ENCODE results near the gene UGT8.
"Not testable (repeated sequence)": the region's sequence is repeated elsewhere in the genome, so short reads cannot be mapped to it uniquely, and the experiment has no call there.

UGT8 gene

DNA sequence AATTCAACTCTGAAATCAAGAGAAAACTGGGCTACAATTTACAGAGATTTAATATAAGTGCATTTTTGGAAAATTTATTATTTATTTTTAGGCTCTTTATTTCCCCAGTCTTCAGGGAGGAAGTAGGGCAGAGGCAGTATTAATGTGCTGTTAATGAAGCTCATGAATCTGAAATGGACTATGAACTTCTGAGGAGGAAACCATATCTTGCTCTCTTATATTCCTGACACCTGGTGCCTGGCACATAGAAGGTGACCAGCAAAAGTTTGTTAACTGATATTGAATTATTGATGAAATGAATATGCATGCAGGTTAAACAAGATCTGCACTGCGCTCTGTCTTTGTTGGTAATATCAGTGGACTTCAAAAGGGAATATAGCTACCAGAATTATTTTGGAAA is 55.1 kb downstream of the UGT8 start:
- DNase-seq = no peak
- Histone ChIP-seq H3K36me3 (ENCODE audit: control insufficient read depth, insufficient read depth, low read length) (no peaks in the 10 kb centered on the region), H3K27ac (ENCODE audit: insufficient read depth, low read length, poor library complexity, severe bottlenecking) (no peak overlapping the region), H3K4me3 (ENCODE audit: insufficient read depth, low read depth, low read length, poor library complexity, severe bottlenecking) (no peak overlapping the region), H3K9me3 (ENCODE audit: control insufficient read depth, low read length) (no peaks in the 10 kb centered on the region), H3K4me1 (ENCODE audit: control insufficient read depth, insufficient read depth, low read length, poor library complexity, severe bottlenecking) (no peaks in the 10 kb centered on the region), H3K27me3 (replicated peaks; ENCODE audit: control insufficient read depth, insufficient read depth, low read length, poor library complexity, severe bottlenecking) (no peaks in the 10 kb centered on the region)

DNA sequence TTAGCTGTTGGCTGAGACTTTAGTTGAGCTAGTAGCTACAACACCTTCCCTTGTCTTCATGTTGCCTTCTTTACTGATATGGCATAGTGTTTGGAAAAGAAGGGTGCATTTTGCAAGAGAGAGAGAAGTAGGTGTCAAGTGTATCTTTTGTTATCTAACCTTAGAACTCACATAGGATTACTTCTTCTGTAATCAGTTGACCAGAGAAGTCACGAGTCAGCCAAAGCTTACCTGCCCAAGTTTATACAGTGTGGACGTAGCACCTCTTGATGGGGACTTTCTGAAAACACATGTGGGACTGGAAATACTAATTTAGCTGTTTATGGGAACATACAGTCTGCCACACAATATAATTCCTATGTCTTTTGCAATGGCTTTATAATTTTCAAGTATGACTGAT is 56.0 kb downstream of the UGT8 start:
- H3K4me1 ChIP-seq (ENCODE audit: control insufficient read depth, insufficient read depth, low read length, poor library complexity, severe bottlenecking) = no peaks in the 10 kb centered on the region
- H3K9me3 ChIP-seq (ENCODE audit: control insufficient read depth, low read length) = no peaks in the 10 kb centered on the region

DNA sequence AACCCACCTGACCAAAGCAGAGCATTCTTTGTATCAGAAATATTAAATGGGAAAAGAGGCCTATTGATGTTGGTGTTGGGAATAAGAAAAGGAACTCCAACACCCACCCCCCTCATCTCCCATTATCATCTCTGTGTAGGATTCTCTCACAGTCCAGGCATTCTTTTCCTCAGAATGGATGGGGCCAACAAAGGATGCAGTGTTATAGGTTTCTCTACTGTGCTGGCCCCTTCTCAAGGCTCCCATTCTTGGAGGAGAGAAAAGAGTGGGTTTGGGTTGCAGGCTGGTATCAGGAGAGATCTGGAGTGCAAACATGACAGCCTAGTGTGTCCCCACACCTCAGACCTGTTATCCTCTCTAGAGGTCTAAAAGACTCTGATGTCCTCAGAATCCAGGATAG is 59.6 kb downstream of the UGT8 start:
- H3K27me3 ChIP-seq (replicated peaks; ENCODE audit: control insufficient read depth, insufficient read depth, low read length, poor library complexity, severe bottlenecking) = no peaks in the 10 kb centered on the region
- H3K4me3 ChIP-seq (ENCODE audit: insufficient read depth, low read depth, low read length, poor library complexity, severe bottlenecking) = no peak overlapping the region
- no peaks in the 10 kb centered on the region for H3K4me1 ChIP-seq (ENCODE audit: control insufficient read depth, insufficient read depth, low read length, poor library complexity, severe bottlenecking)
- no peaks in the 10 kb centered on the region for H3K36me3 ChIP-seq (ENCODE audit: control insufficient read depth, insufficient read depth, low read length)
- DNase-seq = no peak
- no peaks in the 10 kb centered on the region for H3K9me3 ChIP-seq (ENCODE audit: control insufficient read depth, low read length)
- no peak overlapping the region for H3K27ac ChIP-seq (ENCODE audit: insufficient read depth, low read length, poor library complexity, severe bottlenecking)

More for the DNA sequence above, 56.0 kb downstream of the UGT8 start:
- H3K27me3 ChIP-seq (replicated peaks; ENCODE audit: control insufficient read depth, insufficient read depth, low read length, poor library complexity, severe bottlenecking) = no peaks in the 10 kb centered on the region
- H3K4me3 ChIP-seq (ENCODE audit: insufficient read depth, low read depth, low read length, poor library complexity, severe bottlenecking) = no peak overlapping the region
- H3K36me3 ChIP-seq (ENCODE audit: control insufficient read depth, insufficient read depth, low read length) = no peaks in the 10 kb centered on the region
- DNase-seq = no peak
- no peak overlapping the region for H3K27ac ChIP-seq (ENCODE audit: insufficient read depth, low read length, poor library complexity, severe bottlenecking)

DNA sequence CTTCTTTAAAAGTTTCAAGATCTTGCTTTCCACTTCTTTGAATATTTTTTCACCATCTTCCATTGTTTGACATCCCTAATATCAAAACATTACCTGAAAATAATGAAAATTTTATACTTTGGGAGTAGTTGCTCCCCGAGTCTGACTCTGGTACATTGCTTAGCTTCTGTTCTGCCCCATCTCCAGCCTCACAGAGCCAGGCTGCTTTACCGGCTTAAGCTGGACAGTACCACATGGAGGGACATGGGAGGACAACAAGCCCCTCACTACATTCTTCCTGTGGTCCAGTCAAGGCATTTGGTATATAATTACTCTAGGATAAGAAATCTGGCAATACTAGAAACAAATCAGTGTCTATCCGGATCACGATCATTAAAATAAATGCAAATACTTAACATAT is 60.2 kb downstream of the UGT8 start:
- Histone ChIP-seq H3K36me3 (ENCODE audit: control insufficient read depth, insufficient read depth, low read length) (no peaks in the 10 kb centered on the region), H3K27me3 (replicated peaks; ENCODE audit: control insufficient read depth, insufficient read depth, low read length, poor library complexity, severe bottlenecking) (no peaks in the 10 kb centered on the region)

DNA sequence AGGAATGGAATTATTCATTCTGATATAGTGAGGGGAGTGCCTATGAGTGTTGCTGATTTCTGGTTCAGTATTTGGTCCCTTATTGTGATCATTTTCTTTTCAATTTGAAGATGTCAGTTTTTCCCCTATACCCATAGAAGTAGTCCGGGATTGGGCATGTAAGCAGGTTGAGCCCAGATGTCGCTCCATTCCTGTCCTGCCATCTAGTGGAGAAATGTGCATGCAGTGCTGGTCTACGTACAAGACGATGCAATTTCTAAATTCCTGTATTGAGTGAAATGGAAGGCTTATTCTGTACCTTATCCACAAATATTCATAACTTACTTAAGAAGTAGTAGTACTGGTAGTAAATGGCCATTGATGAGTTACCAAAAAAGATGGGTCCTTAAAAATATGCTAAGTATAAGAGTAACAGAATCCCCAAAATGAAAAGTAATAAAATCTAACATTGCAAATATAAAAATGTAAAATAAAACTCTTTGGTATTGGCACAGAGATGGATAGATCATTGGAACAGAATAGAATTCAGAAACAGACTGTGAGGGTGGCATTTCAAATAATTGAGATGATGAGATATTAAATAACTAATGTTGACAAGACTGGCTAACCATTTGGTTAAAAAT is 60.9 kb downstream of the UGT8 start:
- no peak for DNase-seq
- no peaks in the 10 kb centered on the region for H3K27me3 ChIP-seq (replicated peaks; ENCODE audit: control insufficient read depth, insufficient read depth, low read length, poor library complexity, severe bottlenecking)
- no peak overlapping the region for H3K27ac ChIP-seq (ENCODE audit: insufficient read depth, low read length, poor library complexity, severe bottlenecking)
- H3K4me3 ChIP-seq (ENCODE audit: insufficient read depth, low read depth, low read length, poor library complexity, severe bottlenecking) = no peak overlapping the region
- H3K4me1 ChIP-seq (ENCODE audit: control insufficient read depth, insufficient read depth, low read length, poor library complexity, severe bottlenecking) = no peaks in the 10 kb centered on the region
- H3K9me3 ChIP-seq (ENCODE audit: control insufficient read depth, low read length) = no peaks in the 10 kb centered on the region
- H3K36me3 ChIP-seq (ENCODE audit: control insufficient read depth, insufficient read depth, low read length) = no peaks in the 10 kb centered on the region

More for the DNA sequence above, 60.2 kb downstream of the UGT8 start:
- Histone ChIP-seq H3K4me1 (ENCODE audit: control insufficient read depth, insufficient read depth, low read length, poor library complexity, severe bottlenecking) (no peaks in the 10 kb centered on the region), H3K27ac (ENCODE audit: insufficient read depth, low read length, poor library complexity, severe bottlenecking) (no peak overlapping the region), H3K9me3 (ENCODE audit: control insufficient read depth, low read length) (no peaks in the 10 kb centered on the region), H3K4me3 (ENCODE audit: insufficient read depth, low read depth, low read length, poor library complexity, severe bottlenecking) (no peak overlapping the region)
- DNase-seq = no peak

DNA sequence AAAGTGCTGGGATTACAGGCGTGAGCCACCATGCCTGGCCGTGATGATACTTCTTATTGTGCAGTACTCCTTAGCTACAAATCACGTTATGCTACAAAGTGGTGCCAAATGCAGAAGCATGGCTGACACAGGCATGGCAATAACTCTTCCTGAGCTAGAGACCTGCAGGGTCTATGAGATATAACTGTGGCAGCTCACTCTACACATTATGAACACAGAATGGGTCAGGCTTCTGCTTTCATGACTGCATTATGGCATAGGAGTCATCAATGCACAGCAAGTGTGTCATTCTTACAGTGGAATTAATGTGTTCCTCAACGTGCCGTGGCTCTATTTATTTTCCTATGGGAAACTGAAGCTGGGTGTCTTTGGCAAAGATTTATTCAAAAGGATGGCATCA is 64.5 kb downstream of the UGT8 start:
- no peaks in the 10 kb centered on the region for H3K9me3 ChIP-seq (ENCODE audit: control insufficient read depth, low read length)
- no peak overlapping the region for H3K4me3 ChIP-seq (ENCODE audit: insufficient read depth, low read depth, low read length, poor library complexity, severe bottlenecking)
- DNase-seq = no peak
- H3K27ac ChIP-seq (ENCODE audit: insufficient read depth, low read length, poor library complexity, severe bottlenecking) = no peak overlapping the region
- no peaks in the 10 kb centered on the region for H3K27me3 ChIP-seq (replicated peaks; ENCODE audit: control insufficient read depth, insufficient read depth, low read length, poor library complexity, severe bottlenecking)
- H3K4me1 ChIP-seq (ENCODE audit: control insufficient read depth, insufficient read depth, low read length, poor library complexity, severe bottlenecking) = no peaks in the 10 kb centered on the region
- no peaks in the 10 kb centered on the region for H3K36me3 ChIP-seq (ENCODE audit: control insufficient read depth, insufficient read depth, low read length)

DNA sequence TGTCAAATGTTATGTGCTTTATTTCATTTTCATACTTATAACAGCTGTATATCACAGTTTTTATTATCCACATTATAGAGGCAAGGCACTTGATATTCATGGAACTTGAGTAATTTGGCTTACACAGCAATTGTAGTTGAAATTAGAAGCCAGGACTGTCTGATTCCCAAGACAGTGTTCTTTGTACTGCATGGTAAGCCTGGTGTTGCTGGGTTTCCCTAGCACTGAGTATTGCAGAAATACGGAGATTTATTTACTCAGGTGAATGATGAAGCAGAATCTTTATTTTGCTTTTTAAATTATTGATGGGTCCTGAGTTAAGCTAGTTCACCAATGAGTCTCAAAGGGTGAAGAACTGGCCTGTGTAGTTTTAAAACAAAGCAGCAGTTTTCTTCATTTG is 70.0 kb downstream of the UGT8 start:
- no peaks in the 10 kb centered on the region for H3K4me1 ChIP-seq (ENCODE audit: control insufficient read depth, insufficient read depth, low read length, poor library complexity, severe bottlenecking)
- no peak for DNase-seq
- H3K27me3 ChIP-seq (replicated peaks; ENCODE audit: control insufficient read depth, insufficient read depth, low read length, poor library complexity, severe bottlenecking) = no peaks in the 10 kb centered on the region
- no peak overlapping the region for H3K27ac ChIP-seq (ENCODE audit: insufficient read depth, low read length, poor library complexity, severe bottlenecking)
- no peaks in the 10 kb centered on the region for H3K36me3 ChIP-seq (ENCODE audit: control insufficient read depth, insufficient read depth, low read length)
- H3K4me3 ChIP-seq (ENCODE audit: insufficient read depth, low read depth, low read length, poor library complexity, severe bottlenecking) = no peak overlapping the region
- no peaks in the 10 kb centered on the region for H3K9me3 ChIP-seq (ENCODE audit: control insufficient read depth, low read length)

DNA sequence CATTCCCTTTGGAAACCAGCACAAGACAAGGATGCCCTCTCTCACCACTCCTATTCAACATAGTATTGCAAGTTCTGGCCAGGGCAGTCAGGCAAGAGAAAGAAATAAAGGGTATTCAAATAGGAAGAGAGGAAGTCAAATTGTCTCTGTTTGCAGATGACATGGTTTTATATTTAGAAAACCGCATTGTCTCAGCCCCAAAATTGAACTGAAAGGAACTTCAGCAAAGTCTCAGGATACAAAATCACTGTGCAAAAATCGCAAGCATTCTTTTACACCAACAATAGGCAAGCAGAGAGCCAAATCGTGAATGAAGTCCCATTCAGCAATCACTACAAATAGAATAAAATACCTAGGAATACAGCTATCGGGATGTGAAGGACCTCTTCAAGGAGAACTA is 72.1 kb downstream of the UGT8 start:
- not testable (repeated sequence) for H3K4me3 ChIP-seq (ENCODE audit: insufficient read depth, low read depth, low read length, poor library complexity, severe bottlenecking); DNase-seq; H3K4me1 ChIP-seq (ENCODE audit: control insufficient read depth, insufficient read depth, low read length, poor library complexity, severe bottlenecking); H3K27me3 ChIP-seq (replicated peaks; ENCODE audit: control insufficient read depth, insufficient read depth, low read length, poor library complexity, severe bottlenecking); H3K27ac ChIP-seq (ENCODE audit: insufficient read depth, low read length, poor library complexity, severe bottlenecking); H3K36me3 ChIP-seq (ENCODE audit: control insufficient read depth, insufficient read depth, low read length); H3K9me3 ChIP-seq (ENCODE audit: control insufficient read depth, low read length)

DNA sequence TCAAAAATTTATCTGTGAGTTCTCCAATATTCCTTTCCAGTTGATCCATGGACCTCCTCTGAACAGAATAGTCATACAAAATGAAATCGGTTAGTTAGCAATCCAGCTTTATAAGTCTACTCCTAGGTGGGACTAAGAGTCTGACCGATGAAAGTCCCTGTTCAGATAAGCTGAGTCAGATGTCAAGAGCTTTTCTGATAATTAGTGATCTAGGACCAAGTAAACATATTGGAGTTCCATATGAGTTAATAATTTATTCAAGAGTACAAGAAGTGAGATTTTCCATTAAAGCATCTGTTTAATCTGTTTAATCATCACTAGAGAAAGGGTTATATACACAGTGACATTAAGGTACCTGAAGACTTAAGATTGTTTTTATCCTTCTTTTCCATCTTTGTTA is 74.7 kb downstream of the UGT8 start:
- DNase-seq = no peak
- Histone ChIP-seq H3K27me3 (replicated peaks; ENCODE audit: control insufficient read depth, insufficient read depth, low read length, poor library complexity, severe bottlenecking) (no peaks in the 10 kb centered on the region), H3K4me3 (ENCODE audit: insufficient read depth, low read depth, low read length, poor library complexity, severe bottlenecking) (no peak overlapping the region), H3K27ac (ENCODE audit: insufficient read depth, low read length, poor library complexity, severe bottlenecking) (no peak overlapping the region), H3K4me1 (ENCODE audit: control insufficient read depth, insufficient read depth, low read length, poor library complexity, severe bottlenecking) (no peaks in the 10 kb centered on the region), H3K9me3 (ENCODE audit: control insufficient read depth, low read length) (no peaks in the 10 kb centered on the region), H3K36me3 (ENCODE audit: control insufficient read depth, insufficient read depth, low read length) (no peaks in the 10 kb centered on the region)

DNA sequence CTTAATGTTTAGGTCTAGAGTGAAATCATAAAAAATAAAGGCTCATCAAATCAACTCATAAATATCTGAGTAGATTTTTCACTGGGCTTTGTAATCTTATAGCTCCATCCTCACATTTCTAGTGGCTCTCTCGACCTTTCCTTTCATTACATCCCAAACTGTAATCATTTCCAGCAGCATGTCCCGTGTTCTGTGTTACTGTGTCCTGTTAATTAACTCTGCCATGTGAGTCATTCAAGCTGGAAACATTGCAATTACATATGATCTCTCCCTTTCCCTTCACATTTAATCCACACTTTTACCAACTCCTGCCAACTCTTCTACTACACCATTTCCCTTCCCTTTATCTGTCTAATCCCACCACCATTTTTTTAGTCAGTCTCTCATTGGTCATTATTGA is 75.5 kb downstream of the UGT8 start:
- Histone ChIP-seq H3K4me3 (ENCODE audit: insufficient read depth, low read depth, low read length, poor library complexity, severe bottlenecking) (no peak overlapping the region), H3K4me1 (ENCODE audit: control insufficient read depth, insufficient read depth, low read length, poor library complexity, severe bottlenecking) (no peaks in the 10 kb centered on the region), H3K27ac (ENCODE audit: insufficient read depth, low read length, poor library complexity, severe bottlenecking) (no peak overlapping the region), H3K27me3 (replicated peaks; ENCODE audit: control insufficient read depth, insufficient read depth, low read length, poor library complexity, severe bottlenecking) (no peaks in the 10 kb centered on the region), H3K9me3 (ENCODE audit: control insufficient read depth, low read length) (no peaks in the 10 kb centered on the region), H3K36me3 (ENCODE audit: control insufficient read depth, insufficient read depth, low read length) (no peaks in the 10 kb centered on the region)
- no peak for DNase-seq

Data from effector memory CD4-positive, alpha-beta T cell (primary cell).